AG09309 (cell line): ENCODE data around the gene MBLAC1.

Experiments used
- DNase-seq: peaks from one replicate; pipeline ENCODE4 v3.0.0-alpha.2; 2010; ENCODE audit warnings: low read depth
- H3K4me3 ChIP-seq: 2 replicates; pipeline ENCODE4 v1.5.1; 2011; ENCODE audit warnings: mild to moderate bottlenecking, low read depth, low read length, moderate library complexity; ENCODE audit not compliant: control insufficient read depth
- TF ChIP-seq, protein P1 (sequence below): IDR thresholded peaks from 2 replicates; pipeline ENCODE4 v1.5.1; 2011; ENCODE audit warnings: mild to moderate bottlenecking, low read depth, low read length, inconsistent platforms; ENCODE audit not compliant: insufficient read depth, control insufficient read depth; ENCODE audit errors: missing control alignments

MBLAC1 gene

DNA sequence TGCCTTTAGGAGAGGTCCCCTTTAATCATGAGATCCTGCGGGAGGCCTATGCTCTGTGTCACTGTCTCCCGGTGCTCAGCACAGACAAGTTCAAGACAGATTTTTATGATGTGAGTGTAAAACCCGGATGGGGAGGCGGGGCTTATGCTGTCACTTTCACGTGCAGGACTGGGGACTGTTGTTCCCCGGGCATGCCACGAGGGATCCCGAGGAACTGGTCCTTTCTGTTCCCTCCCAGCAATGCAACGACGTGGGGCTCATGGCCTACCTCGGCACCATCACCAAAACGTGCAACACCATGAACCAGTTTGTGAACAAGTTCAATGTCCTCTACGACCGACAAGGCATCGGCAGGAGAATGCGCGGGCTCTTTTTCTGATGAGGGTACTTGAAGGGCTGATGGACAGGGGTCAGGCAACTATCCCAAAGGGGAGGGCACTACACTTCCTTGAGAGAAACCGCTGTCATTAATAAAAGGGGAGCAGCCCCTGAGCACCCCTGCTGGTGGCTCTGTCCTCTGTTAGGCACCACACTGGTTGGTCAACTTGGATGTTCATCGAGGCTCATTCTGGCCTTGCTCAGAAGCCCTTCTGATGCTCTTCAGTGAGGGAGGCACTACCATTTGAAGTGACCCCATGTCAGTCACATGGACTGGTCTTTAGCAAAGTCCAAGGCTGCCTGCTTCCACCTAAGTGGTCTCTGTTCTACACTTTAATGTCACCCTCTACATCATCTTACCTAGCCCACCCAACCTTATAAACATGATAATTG is 35.2 kb upstream of the MBLAC1 start:
- TF ChIP-seq, protein P1, sequence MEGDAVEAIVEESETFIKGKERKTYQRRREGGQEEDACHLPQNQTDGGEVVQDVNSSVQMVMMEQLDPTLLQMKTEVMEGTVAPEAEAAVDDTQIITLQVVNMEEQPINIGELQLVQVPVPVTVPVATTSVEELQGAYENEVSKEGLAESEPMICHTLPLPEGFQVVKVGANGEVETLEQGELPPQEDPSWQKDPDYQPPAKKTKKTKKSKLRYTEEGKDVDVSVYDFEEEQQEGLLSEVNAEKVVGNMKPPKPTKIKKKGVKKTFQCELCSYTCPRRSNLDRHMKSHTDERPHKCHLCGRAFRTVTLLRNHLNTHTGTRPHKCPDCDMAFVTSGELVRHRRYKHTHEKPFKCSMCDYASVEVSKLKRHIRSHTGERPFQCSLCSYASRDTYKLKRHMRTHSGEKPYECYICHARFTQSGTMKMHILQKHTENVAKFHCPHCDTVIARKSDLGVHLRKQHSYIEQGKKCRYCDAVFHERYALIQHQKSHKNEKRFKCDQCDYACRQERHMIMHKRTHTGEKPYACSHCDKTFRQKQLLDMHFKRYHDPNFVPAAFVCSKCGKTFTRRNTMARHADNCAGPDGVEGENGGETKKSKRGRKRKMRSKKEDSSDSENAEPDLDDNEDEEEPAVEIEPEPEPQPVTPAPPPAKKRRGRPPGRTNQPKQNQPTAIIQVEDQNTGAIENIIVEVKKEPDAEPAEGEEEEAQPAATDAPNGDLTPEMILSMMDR = no peak
- no peak for DNase-seq
- no peak overlapping the region for H3K4me3 ChIP-seq

DNA sequence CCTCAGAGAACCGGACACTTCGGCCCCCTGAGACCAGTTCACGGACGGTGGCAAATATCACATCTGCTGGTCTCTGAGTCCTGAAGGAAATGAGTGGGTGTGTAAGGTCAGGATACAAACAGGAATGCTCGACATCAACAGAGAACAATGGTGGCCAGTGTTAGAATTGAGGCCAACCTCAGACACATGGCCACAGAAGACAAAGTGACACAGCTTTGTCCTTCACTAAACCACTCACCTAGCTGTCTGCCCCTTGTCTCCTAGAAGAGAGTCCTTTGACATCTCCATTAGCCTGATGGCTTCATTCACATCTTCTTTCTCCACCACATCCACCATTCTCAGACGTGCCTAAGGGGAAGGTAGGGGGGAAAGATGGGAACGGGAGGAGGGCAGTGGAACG is 33.7 kb upstream of the MBLAC1 start:
- no peak overlapping the region for H3K4me3 ChIP-seq
- TF ChIP-seq, protein P1 = no peak
- DNase-seq = no peak

DNA sequence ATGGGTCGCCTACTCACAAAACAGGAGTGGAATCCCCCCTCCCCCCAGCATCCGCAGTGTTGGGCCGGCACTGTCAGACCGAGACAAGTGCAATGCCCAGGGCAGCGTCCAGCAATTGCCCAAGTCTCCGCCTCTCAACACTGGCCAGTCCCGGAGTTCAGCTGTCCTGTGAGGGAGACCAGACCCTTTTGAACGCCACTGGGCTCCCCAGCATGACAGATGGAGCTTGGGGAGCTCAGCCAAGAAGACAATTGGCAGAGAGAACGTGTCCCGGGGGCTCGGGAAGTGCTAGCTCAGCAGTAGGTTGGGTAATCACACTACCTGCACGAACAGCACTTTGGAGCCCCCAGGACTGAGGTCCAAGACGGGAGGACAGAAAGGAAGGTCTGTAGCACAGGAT is 33.3 kb upstream of the MBLAC1 start:
- no peak for DNase-seq
- no peak overlapping the region for H3K4me3 ChIP-seq
- TF ChIP-seq, protein P1 = no peak

DNA sequence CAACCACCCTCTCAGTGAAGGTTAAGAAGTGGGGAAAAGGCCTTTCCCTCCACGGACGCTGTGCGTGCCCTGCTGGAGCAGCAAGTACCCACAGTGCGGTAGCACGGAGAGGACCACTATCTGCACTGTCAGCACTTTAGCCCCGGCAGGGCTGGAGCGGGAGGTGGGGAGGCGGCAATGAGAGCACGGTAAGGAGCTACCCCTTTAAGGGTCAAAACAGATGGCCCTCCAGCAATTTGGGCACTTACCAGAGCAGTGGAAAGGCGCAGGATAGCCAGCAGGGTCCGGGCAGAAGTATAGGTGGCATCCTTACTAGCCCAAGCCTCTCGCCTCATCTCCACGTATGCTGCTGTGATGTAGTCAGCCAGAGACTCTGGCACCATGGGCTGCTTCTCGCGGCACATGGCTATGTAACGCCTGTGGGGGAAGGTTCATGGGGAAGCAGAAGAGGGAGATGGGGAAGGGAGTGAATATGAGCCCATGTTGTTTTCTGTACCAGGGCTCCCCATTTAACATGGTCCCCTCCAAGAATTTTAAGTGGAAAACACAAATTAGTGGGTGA is 32.8 kb upstream of the MBLAC1 start:
- TF ChIP-seq, protein P1 = no peak
- no peak overlapping the region for H3K4me3 ChIP-seq
- DNase-seq = no peak

DNA sequence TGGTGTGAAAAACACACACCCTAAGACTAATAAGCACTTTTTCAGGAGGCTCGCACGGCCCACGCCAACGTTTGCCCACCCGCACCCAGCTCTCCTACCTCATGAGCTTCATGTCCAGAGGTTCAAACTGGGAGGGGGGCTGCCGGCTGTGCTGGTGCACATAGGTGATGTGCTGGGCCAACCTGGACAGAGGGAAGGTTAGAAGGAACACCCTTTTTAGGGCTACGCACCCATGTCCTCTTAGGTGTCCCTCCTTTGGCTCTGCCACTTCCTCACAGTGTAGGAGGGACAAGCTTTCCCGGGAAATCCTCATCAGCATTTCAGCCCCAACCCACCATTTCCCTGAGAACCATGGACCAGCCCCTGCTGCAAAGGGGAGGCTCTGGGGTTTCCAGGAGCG is 31.5 kb upstream of the MBLAC1 start:
- DNase-seq = no peak
- no peak overlapping the region for H3K4me3 ChIP-seq
- TF ChIP-seq, protein P1 = no peak

DNA sequence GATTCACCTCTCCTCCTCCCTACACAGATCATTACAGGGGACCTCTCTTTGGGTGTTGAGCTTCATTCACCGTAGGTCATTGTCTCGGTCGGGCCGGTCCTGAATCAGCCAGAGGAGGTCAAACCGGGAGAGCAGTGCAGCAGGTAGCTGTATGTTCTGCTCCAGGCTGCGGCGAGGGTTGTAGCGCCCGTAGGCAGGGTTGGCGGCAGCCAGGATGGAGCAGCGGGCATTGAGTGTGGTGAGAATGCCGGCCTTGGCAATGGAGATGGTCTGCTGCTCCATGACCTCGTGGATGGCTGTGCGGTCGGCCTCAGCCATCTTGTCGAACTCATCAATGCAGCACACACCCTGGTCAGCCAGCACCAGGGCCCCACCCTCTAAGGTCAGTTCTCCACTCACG is 31.1 kb upstream of the MBLAC1 start:
- DNase-seq = no peak
- TF ChIP-seq, protein P1 = no peak
- no peak overlapping the region for H3K4me3 ChIP-seq

DNA sequence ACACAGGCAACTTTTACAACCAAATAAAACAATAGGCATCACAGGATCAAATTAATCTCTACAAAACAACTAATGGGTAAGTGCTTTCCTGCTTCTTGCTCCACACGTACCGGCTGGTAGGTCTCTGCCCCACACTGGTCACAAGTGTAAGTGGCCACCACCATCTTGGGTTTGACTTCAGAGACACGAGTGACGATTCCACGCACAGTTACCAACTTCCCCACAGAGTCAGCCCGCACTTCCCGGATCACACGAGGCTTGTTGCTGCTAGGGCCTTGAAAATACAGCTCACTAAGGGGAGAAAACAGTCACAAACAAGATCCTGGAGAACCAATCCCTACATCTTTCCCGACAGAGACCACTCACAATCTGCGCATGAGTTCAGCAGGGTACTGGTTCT is 27.9 kb upstream of the MBLAC1 start:
- H3K4me3 ChIP-seq = no peak overlapping the region
- TF ChIP-seq, protein P1 = no peak
- DNase-seq = no peak
